WTC11 (cell line): ENCODE data around the gene CRYBB2. TPM values are rescaled to one million over a fixed set of nuclear protein-coding genes. Genes with fewer than 3 reads are reported as not detected.

ENCODE experiments used
- ATAC-seq: fragments of 200-7000 bp; cut with Tn5 transposase; 2 replicates; pipeline ENCODE4 v1.10.0; 2021; ENCODE audit warnings: mild to moderate bottlenecking, moderate library complexity
- CTCF ChIA-PET: fragments of 300-600 bp; sonication (Branson Sonifier 250); formaldehyde crosslinking; loops from one replicate; lab custom pipeline; 2021; ENCODE audit warnings: antibody characterized with exemption; lab: Charles Lee
- POLR2A ChIA-PET: fragments of 350-600 bp; sonication (Branson Sonifier 250); formaldehyde crosslinking; loops from one replicate; lab custom pipeline; 2021; ENCODE audit warnings: antibody characterized with exemption; lab: Charles Lee
- DNase-seq: peaks from one replicate; pipeline ENCODE4 v3.0.0; 2021; ENCODE audit warnings: low spot score
- H3K27ac Mint-ChIP-seq: 2 replicates; pipeline ENCODE4 v1.8.0; 2021; ENCODE audit warnings: mixed read lengths
- H3K27me3 Mint-ChIP-seq: 2 replicates; pipeline ENCODE4 v1.8.0; 2021; ENCODE audit warnings: low read depth, mild to moderate bottlenecking, moderate library complexity, mixed read lengths
- H3K36me3 Mint-ChIP-seq: 2 replicates; pipeline ENCODE4 v1.8.0; 2021; ENCODE audit warnings: mixed read lengths
- H3K4me1 Mint-ChIP-seq: 2 replicates; pipeline ENCODE4 v1.8.0; 2022; ENCODE audit warnings: mixed read lengths
- H3K4me3 Mint-ChIP-seq: 2 replicates; pipeline ENCODE4 v1.8.0; 2021; ENCODE audit warnings: mild to moderate bottlenecking, moderate library complexity, mixed read lengths
- H3K9me3 Mint-ChIP-seq: 2 replicates; pipeline ENCODE4 v1.8.0; 2021; ENCODE audit warnings: mixed read lengths
- ATF6 ChIP-seq: sonication (generic); formaldehyde crosslinking; IDR thresholded peaks from 2 replicates; pipeline ENCODE4 v1.8.1; 2023; ENCODE audit warnings: mild to moderate bottlenecking, missing genetic modification reagents
- CREB1 ChIP-seq: sonication (generic); formaldehyde crosslinking; IDR thresholded peaks from 2 replicates; pipeline ENCODE4 v1.8.0; 2023; ENCODE audit warnings: mild to moderate bottlenecking, missing genetic modification reagents
- E2F1 ChIP-seq: sonication (generic); formaldehyde crosslinking; IDR thresholded peaks from 2 replicates; pipeline ENCODE4 v1.8.0; 2022; ENCODE audit warnings: mild to moderate bottlenecking, missing genetic modification reagents
- EMX1 ChIP-seq: fragments of 250-450 bp; sonication (Bioruptor Pico); IDR thresholded peaks from 2 replicates; pipeline ENCODE4 v1.8.0; 2021; ENCODE audit warnings: mild to moderate bottlenecking
- FOXJ3 ChIP-seq: sonication (generic); formaldehyde crosslinking; IDR thresholded peaks from 2 replicates; pipeline ENCODE4 v1.9.0; 2021; ENCODE audit warnings: missing genetic modification reagents, mild to moderate bottlenecking, borderline replicate concordance
- FOXP4 ChIP-seq: sonication (generic); formaldehyde crosslinking; IDR thresholded peaks from 2 replicates; pipeline ENCODE4 v1.8.0; 2022; ENCODE audit warnings: mild to moderate bottlenecking, missing genetic modification reagents
- HMGA2 ChIP-seq: fragments of 250-450 bp; sonication (Bioruptor Pico); IDR thresholded peaks from 2 replicates; pipeline ENCODE4 v1.4.0; 2021; ENCODE audit warnings: mild to moderate bottlenecking, moderate library complexity
- JAZF1 ChIP-seq: fragments of 250-450 bp; sonication (Bioruptor Pico); IDR thresholded peaks from 2 replicates; pipeline ENCODE4 v1.9.0; 2021; ENCODE audit warnings: moderate library complexity, mild to moderate bottlenecking, inconsistent platforms
- MXD4 ChIP-seq: fragments of 250-450 bp; sonication (Bioruptor Pico); IDR thresholded peaks from 2 replicates; pipeline ENCODE4 v1.8.0; 2021; ENCODE audit warnings: mild to moderate bottlenecking, moderate library complexity, borderline replicate concordance
- NR1H2 ChIP-seq: sonication (generic); formaldehyde crosslinking; IDR thresholded peaks from 2 replicates; pipeline ENCODE4 v1.9.0; 2021; ENCODE audit warnings: mild to moderate bottlenecking, moderate library complexity, missing genetic modification reagents
- OVOL2 ChIP-seq: fragments of 250-450 bp; sonication (Bioruptor Pico); IDR thresholded peaks from 2 replicates; pipeline ENCODE4 v1.9.0; 2021; ENCODE audit warnings: mild to moderate bottlenecking, borderline replicate concordance
- PREB ChIP-seq: sonication (generic); formaldehyde crosslinking; IDR thresholded peaks from 2 replicates; pipeline ENCODE4 v1.8.1; 2022; ENCODE audit warnings: mild to moderate bottlenecking, missing genetic modification reagents, moderate library complexity, borderline replicate concordance
- PRRX2 ChIP-seq: fragments of 250-450 bp; sonication (Bioruptor Pico); IDR thresholded peaks from 2 replicates; pipeline ENCODE4 v1.8.0; 2021; ENCODE audit warnings: mild to moderate bottlenecking
- RORB ChIP-seq: fragments of 250-450 bp; sonication (Bioruptor Pico); IDR thresholded peaks from 2 replicates; pipeline ENCODE4 v1.9.0; 2021; ENCODE audit warnings: mild to moderate bottlenecking
- SMAD3 ChIP-seq: sonication (generic); formaldehyde crosslinking; IDR thresholded peaks from 2 replicates; pipeline ENCODE4 v1.8.0; 2022; ENCODE audit warnings: missing genetic modification reagents, mild to moderate bottlenecking, borderline replicate concordance
- TEAD4 ChIP-seq: sonication (generic); formaldehyde crosslinking; IDR thresholded peaks from 2 replicates; pipeline ENCODE4 v1.8.0; 2022; ENCODE audit warnings: mild to moderate bottlenecking, missing genetic modification reagents
- TP53 ChIP-seq: sonication (generic); formaldehyde crosslinking; IDR thresholded peaks from 2 replicates; pipeline ENCODE4 v1.8.1; 2023; ENCODE audit warnings: mild to moderate bottlenecking, missing genetic modification reagents
- USF1 ChIP-seq: sonication (generic); formaldehyde crosslinking; IDR thresholded peaks from 2 replicates; pipeline ENCODE4 v1.8.0; 2022; ENCODE audit warnings: mild to moderate bottlenecking, missing genetic modification reagents
- ZMAT4 ChIP-seq: fragments of 250-450 bp; sonication (Bioruptor Pico); IDR thresholded peaks from 2 replicates; pipeline ENCODE4 v1.9.0; 2021; ENCODE audit warnings: mild to moderate bottlenecking
- ZNF219 ChIP-seq: sonication (generic); formaldehyde crosslinking; IDR thresholded peaks from 2 replicates; pipeline ENCODE4 v1.8.0; 2023; ENCODE audit warnings: missing genetic modification reagents, mild to moderate bottlenecking, borderline replicate concordance
- ZNF232 ChIP-seq: sonication (generic); formaldehyde crosslinking; IDR thresholded peaks from 2 replicates; pipeline ENCODE4 v1.8.0; 2022; ENCODE audit warnings: mild to moderate bottlenecking, missing genetic modification reagents
- ZNF423 ChIP-seq: fragments of 250-450 bp; sonication (Bioruptor Pico); IDR thresholded peaks from 2 replicates; pipeline ENCODE4 v2.1.2; 2022; ENCODE audit warnings: mild to moderate bottlenecking, moderate library complexity
- ZSCAN18 ChIP-seq: fragments of 250-450 bp; sonication (Bioruptor Pico); IDR thresholded peaks from 2 replicates; pipeline ENCODE4 v2.1.2; 2022; ENCODE audit warnings: mild to moderate bottlenecking, moderate library complexity
- total RNA-seq: library from RNA; stranded (reverse); gene quantifications from 3 replicates; pipeline ENCODE4 v1.2.3, GENCODE V29; 2021

The CRYBB2 gene
- total RNA-seq, 1 experiment from 2014 or later, result 0.28 TPM

GRCh38 chr22:25196326-25196725 is 23.1 kb upstream of the CRYBB2 start:
- Mint-ChIP-seq H3K36me3 (peaks cover 3% of the 10 kb centered on the region), H3K4me3 (no peak overlapping the region), H3K9me3 (no peaks in the 10 kb centered on the region), H3K27me3 (no peaks in the 10 kb centered on the region), H3K4me1 (no peaks in the 10 kb centered on the region), H3K27ac (no peak overlapping the region)
- DNase-seq, result no peak
- TF ChIP-seq ATF6 (CRISPR knock-in tag) (no peak), FOXJ3 (CRISPR knock-in tag) (no peak), ZNF423 (CRISPR knock-in tag) (no peak), E2F1 (CRISPR knock-in tag) (no peak), CREB1 (no peak), ZNF219 (CRISPR knock-in tag) (no peak), ZSCAN18 (CRISPR knock-in tag) (no peak), USF1 (CRISPR knock-in tag) (no peak), ZMAT4 (CRISPR knock-in tag) (no peak), JAZF1 (no peak), TP53 (no peak)
- POLR2A ChIA-PET, result no interaction called here
- CTCF ChIA-PET, result no interaction called here
- no peak for ATAC-seq

- no peaks in the 10 kb centered on the region; the same call in 1 of the 2 replicates for H3K36me3 Mint-ChIP-seq
- H3K4me3 Mint-ChIP-seq, result no peak overlapping the region
- H3K27ac Mint-ChIP-seq, result no peak overlapping the region
- DNase-seq (no peak), ATAC-seq (no peak)
- no peaks in the 10 kb centered on the region for H3K4me1 Mint-ChIP-seq
- no peak for TF ChIP-seq HMGA2
- no peaks in the 10 kb centered on the region for H3K27me3 Mint-ChIP-seq
- POLR2A ChIA-PET, result no interaction called here
- H3K9me3 Mint-ChIP-seq, result no peaks in the 10 kb centered on the region
- CTCF ChIA-PET, result interaction anchor here (1.1 kb wide), 1 partner anchor 136 kb away, joined by 4 read pairs; no protein-coding TSS in a partner anchor
Observed at GRCh38 chr22:25197340-25197739, 22.1 kb upstream of the CRYBB2 start.

GRCh38 chr22:25199731-25200520 is 19.5 kb upstream of the CRYBB2 start, which contains the start of gene CRYBB3:
CRYBB3 (plus strand) TSS chr22:25199858; CDS start chr22:25201397, 1,539 bp downstream.
- ChIA-PET CTCF (no interaction called here), POLR2A (interaction anchor here (0.7 kb wide), 1 partner anchor 672 kb away, joined by 3 read pairs; no protein-coding TSS in a partner anchor)
- no peak for DNase-seq
- ATAC-seq, result no peak
- Mint-ChIP-seq H3K4me1 (no peaks in the 10 kb centered on the region), H3K9me3 (no peaks in the 10 kb centered on the region), H3K27me3 (no peaks in the 10 kb centered on the region), H3K36me3 (no peaks in the 10 kb centered on the region), H3K27ac (no peak within 1 kb of the TSS), H3K4me3 (no peak within 1 kb of the TSS)
- no peak for TF ChIP-seq RORB (CRISPR knock-in tag)
- TF ChIP-seq NR1H2 (CRISPR knock-in tag), result no peak
- TF ChIP-seq EMX1 (CRISPR knock-in tag), result no peak
- TF ChIP-seq MXD4, result no peak
- no peak for TF ChIP-seq FOXP4 (CRISPR knock-in tag)
- no peak for TF ChIP-seq PRRX2
- no peak for TF ChIP-seq ZNF232 (CRISPR knock-in tag)
- TF ChIP-seq SMAD3, result no peak
- TF ChIP-seq PREB, result no peak
- no peak for TF ChIP-seq JAZF1
- no peak for TF ChIP-seq OVOL2 (CRISPR knock-in tag)
- no peak for TF ChIP-seq TEAD4
